ENCODE measurements around the gene MLLT3. TPM values are rescaled to one million over a fixed set of nuclear protein-coding genes. Genes with fewer than 3 reads are reported as not detected.

Gene MLLT3
- total RNA-seq, 2 donors from 2014 or later = 8.1 to 9.6 TPM

DNA sequence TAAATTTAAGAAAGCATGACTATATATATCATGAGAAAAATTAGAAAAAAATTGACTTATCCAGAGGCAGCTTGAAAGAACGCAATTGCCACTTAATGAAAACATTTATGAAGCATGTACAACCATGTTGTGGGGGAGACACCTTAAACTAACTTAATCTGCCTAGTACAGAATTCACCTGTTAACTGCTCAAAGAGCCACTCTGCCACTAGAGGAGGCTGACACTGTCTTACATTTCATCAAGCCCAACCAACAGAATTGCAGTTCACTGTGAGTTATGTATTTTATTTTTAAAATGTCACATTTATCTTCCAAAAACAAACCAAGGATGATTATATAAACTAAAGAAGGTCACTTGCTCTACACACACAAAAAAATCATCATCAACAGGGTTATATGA is 252.9 kb downstream of the MLLT3 start:
- no peak overlapping the region for H3K4me3 ChIP-seq
- no peak overlapping the region for H3K27ac ChIP-seq
- TF ChIP-seq, protein P1, sequence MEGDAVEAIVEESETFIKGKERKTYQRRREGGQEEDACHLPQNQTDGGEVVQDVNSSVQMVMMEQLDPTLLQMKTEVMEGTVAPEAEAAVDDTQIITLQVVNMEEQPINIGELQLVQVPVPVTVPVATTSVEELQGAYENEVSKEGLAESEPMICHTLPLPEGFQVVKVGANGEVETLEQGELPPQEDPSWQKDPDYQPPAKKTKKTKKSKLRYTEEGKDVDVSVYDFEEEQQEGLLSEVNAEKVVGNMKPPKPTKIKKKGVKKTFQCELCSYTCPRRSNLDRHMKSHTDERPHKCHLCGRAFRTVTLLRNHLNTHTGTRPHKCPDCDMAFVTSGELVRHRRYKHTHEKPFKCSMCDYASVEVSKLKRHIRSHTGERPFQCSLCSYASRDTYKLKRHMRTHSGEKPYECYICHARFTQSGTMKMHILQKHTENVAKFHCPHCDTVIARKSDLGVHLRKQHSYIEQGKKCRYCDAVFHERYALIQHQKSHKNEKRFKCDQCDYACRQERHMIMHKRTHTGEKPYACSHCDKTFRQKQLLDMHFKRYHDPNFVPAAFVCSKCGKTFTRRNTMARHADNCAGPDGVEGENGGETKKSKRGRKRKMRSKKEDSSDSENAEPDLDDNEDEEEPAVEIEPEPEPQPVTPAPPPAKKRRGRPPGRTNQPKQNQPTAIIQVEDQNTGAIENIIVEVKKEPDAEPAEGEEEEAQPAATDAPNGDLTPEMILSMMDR (IDR thresholded peaks at IDR 0.05) = no peak
- no peaks in the 10 kb centered on the region for H3K9me3 ChIP-seq
- no peaks in the 10 kb centered on the region for H3K4me1 ChIP-seq (ENCODE audit: control insufficient read depth in 1 of 2, low read depth in 2 of 2)
- no peak for ATAC-seq (ENCODE audit: insufficient number of reproducible peaks, low FRiP score, low read depth)
- DNase-seq (ENCODE audit: low spot score) = no peak
- H3K36me3 ChIP-seq = no peaks in the 10 kb centered on the region
- H3K27me3 ChIP-seq (replicated peaks; ENCODE audit: insufficient read depth) = no peaks in the 10 kb centered on the region

DNA sequence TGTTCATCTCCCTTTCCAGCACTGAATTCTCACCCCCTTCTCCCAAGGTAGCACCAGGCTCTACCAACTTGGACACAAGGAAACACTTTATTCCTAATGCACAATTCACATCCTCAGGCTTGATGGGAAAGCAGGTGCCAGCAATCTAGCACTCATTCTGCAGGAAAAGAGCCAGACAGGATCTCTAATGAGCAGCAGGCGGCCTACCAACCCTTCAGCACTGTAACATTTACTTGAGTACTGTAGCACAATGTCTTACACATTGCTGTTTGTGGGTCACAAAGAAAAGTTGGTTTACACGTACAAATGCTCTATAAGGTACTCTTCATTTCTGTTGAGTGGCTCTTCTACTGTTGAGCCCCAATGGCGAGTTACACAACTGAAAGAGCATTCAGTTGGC is 254.4 kb downstream of the MLLT3 start:
- peaks cover 0 to 4% of the 10 kb centered on the region in 2 donors for H3K4me1 ChIP-seq (ENCODE audit: control insufficient read depth in 1 of 2, low read depth in 2 of 2)
- ATAC-seq (ENCODE audit: insufficient number of reproducible peaks, low FRiP score, low read depth) = no peak
- no peak overlapping the region for H3K27ac ChIP-seq
- H3K27me3 ChIP-seq (replicated peaks; ENCODE audit: insufficient read depth) = no peaks in the 10 kb centered on the region
- no peak overlapping the region for H3K4me3 ChIP-seq
- DNase-seq (ENCODE audit: low spot score) = no peak
- no peaks in the 10 kb centered on the region for H3K9me3 ChIP-seq
- H3K36me3 ChIP-seq = no peaks in the 10 kb centered on the region
- TF ChIP-seq, protein P1 (IDR thresholded peaks at IDR 0.05) = no peak

DNA sequence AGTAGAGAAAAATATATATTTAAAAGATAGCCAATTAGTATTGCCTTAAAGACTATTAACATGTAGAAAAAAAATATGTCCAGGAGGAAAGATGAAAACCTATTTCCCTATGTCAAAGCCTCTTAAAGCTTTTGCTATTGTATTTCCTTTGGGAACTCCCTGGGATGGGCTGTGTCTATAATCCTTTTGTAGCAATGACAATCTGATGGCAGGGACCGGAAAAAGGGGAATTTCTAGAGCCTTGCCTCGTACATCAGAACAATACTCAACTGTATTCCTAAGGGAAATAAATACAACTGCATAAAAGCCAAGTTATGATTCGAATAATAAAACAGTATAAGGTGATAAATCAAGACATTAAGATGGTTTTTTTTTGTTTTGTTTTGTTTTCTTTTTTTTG is 257.3 kb downstream of the MLLT3 start:
- Histone ChIP-seq H3K4me1 (ENCODE audit: control insufficient read depth in 1 of 2, low read depth in 2 of 2) (peaks cover 0 to 4% of the 10 kb centered on the region in 2 donors), H3K4me3 (no peak overlapping the region), H3K36me3 (no peaks in the 10 kb centered on the region), H3K9me3 (no peaks in the 10 kb centered on the region), H3K27ac (no peak overlapping the region), H3K27me3 (replicated peaks; ENCODE audit: insufficient read depth) (no peaks in the 10 kb centered on the region)
- no peak for ATAC-seq (ENCODE audit: insufficient number of reproducible peaks, low FRiP score, low read depth)
- DNase-seq (ENCODE audit: low spot score) = no peak
- TF ChIP-seq, protein P1 (IDR thresholded peaks at IDR 0.05) = no peak

DNA sequence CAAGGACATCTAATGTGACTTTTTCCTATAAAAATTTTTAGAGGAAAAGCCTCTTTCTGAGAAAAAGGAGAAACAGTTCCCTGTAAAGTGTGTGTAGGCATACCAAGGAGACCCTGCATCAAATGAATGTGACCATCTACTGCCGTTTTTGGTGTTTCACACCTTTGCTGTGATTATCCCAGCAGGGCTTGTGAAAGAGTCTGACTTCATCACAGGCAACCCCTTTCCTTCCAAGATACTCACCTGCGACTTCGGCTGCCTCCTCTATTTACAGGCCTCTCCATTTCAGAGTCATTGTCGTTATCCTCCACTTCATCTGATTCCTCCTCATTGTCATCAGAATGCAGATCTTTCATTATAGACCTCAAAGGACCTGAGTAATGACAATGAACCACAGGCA is 259.1 kb downstream of the MLLT3 start:
- TF ChIP-seq, protein P1 (IDR thresholded peaks at IDR 0.05) = no peak
- no peaks in the 10 kb centered on the region for H3K9me3 ChIP-seq
- no peak overlapping the region for H3K4me3 ChIP-seq
- DNase-seq (ENCODE audit: low spot score) = no peak
- ATAC-seq (ENCODE audit: insufficient number of reproducible peaks, low FRiP score, low read depth) = no peak
- no peaks in the 10 kb centered on the region for H3K36me3 ChIP-seq
- H3K27me3 ChIP-seq (replicated peaks; ENCODE audit: insufficient read depth) = no peaks in the 10 kb centered on the region
- no peak overlapping the region for H3K27ac ChIP-seq
- H3K4me1 ChIP-seq (ENCODE audit: control insufficient read depth in 1 of 2, low read depth in 2 of 2) = peaks cover 0 to 4% of the 10 kb centered on the region in 2 donors

DNA sequence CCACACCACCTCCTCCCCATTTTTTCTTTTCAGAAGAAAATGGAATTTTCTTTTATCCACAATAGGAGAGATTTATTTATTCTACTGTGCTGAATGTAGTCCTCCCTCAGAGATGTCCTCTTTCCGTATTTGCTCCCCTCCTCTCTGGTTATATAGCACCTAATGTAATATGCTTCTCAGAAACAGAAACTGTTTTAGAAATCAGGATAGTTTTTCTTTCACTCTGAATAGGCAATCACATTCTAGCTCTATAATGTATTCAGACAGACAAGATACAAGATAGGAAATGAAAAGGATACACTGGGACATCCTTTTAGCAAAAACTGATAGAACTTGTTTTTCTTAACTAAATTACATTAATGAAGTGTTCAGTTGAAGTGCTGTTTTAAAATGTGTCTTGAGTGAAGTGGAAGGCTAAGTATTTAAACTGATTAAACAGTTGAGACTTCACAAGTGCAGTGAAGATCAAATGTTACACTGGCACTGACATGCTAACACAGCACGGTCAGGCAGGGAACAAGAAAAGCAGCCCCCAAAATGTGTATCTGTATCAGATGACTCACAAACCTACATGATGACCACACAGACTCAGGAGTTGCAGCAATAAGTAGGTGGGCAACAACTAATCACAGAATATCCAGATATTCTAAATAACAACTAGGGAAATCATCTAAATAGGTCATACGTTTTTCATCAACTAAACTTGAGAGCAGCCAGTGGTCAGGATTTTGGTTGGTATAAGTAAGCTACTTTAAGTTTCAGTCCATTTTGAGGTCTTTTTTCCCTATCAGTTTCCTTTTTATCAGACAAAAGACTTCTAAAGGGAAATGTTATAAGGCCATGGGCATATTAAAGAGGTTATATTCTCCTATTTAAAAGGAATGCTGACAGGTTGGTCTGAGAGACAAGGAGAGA is 260.4 kb downstream of the MLLT3 start:
- no peak overlapping the region for H3K27ac ChIP-seq
- no peak for DNase-seq (ENCODE audit: low spot score)
- no peak overlapping the region for H3K4me3 ChIP-seq
- TF ChIP-seq, protein P1 (IDR thresholded peaks at IDR 0.05) = no peak
- no peaks in the 10 kb centered on the region for H3K27me3 ChIP-seq (replicated peaks; ENCODE audit: insufficient read depth)
- H3K9me3 ChIP-seq = no peaks in the 10 kb centered on the region
- peaks cover 2 to 7% of the 10 kb centered on the region in 2 donors for H3K4me1 ChIP-seq (ENCODE audit: control insufficient read depth in 1 of 2, low read depth in 2 of 2)
- H3K36me3 ChIP-seq = no peaks in the 10 kb centered on the region
- no peak for ATAC-seq (ENCODE audit: insufficient number of reproducible peaks, low FRiP score, low read depth)
